KG1 (cell line): Measurements from ENCODE around the gene PCDHA11.
"Not testable (repeated sequence)": the region's sequence is repeated elsewhere in the genome, so short reads cannot be mapped to it uniquely, and the experiment has no call there.

Experiments used
- DNase-seq: peaks from one replicate; lab custom pipeline; 2025; lab: John Stamatoyannopoulos, UW

Gene PCDHA11

DNA sequence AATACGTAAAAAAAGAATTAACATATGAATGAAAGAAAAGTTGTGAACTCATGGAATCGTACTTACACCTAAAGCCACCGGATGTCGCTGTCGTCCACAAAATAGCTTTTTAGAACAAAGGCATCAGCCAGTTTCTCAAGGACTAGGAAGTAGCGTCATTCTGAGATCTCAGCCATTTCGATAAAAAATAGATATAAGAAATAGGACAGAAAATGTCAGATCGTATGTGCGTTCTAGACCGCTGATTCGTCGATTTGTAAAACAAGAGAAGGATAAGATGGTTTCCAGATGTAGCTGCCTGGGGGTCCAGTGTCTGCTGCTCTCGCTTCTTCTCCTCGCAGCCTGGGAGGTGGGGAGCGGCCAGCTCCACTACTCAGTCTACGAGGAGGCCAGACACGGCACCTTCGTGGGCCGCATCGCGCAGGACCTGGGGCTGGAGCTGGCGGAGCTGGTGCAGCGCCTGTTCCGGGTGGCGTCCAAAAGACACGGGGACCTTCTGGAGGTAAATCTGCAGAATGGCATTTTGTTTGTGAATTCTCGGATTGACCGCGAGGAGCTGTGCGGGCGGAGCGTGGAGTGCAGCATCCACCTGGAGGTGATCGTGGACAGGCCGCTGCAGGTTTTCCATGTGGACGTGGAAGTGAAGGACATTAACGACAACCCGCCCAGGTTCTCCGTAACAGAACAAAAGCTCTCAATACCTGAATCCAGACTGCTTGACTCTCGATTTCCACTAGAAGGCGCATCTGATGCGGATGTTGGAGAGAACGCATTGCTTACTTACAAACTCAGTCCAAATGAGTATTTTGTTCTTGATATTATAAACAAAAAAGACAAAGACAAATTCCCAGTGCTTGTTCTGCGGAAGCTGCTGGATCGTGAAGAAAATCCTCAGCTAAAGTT lies 12.7 kb upstream of the PCDHA11 start, which contains the start of gene PCDHA10:
PCDHA10 (plus strand) TSS at position 126 of the 903 bp plus-strand sequence; CDS start at position 278, 152 bp downstream.
- DNase-seq, result no peak

DNA sequence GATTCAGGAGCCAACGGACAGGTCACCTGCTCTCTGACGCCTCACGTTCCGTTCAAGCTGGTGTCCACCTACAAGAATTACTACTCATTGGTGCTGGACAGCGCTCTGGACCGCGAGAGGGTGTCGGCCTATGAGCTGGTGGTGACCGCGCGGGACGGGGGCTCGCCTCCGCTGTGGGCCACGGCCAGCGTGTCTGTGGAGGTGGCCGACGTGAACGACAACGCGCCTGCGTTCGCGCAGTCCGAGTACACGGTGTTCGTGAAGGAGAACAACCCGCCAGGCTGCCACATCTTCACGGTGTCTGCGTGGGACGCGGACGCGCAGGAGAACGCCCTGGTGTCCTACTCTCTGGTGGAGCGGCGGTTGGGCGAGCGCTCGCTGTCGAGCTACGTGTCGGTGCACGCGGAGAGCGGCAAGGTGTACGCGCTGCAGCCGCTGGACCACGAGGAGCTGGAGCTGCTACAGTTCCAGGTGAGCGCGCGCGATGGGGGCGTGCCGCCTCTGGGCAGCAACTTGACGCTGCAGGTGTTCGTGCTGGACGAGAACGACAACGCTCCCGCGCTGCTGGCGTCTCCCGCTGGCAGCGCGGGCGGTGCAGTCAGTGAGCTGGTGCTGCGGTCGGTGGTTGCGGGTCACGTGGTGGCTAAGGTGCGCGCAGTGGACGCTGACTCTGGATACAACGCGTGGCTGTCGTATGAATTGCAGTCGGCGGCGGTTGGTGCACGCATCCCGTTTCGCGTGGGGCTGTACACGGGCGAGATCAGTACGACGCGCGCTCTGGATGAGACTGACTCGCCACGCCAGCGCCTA lies 11.4 kb upstream of the PCDHA11 start:
- DNase-seq, result no peak

DNA sequence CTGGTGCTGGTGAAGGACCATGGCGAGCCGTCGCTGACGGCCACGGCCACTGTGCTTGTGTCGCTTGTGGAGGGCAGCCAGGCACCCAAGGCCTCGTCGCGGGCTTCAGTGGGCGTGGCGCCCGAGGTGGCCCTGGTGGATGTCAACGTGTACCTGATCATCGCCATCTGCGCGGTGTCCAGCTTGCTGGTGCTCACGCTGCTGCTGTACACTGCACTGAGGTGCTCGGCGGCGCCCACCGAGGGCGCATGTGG lies 10.8 kb upstream of the PCDHA11 start:
- DNase-seq, result no peak

DNA sequence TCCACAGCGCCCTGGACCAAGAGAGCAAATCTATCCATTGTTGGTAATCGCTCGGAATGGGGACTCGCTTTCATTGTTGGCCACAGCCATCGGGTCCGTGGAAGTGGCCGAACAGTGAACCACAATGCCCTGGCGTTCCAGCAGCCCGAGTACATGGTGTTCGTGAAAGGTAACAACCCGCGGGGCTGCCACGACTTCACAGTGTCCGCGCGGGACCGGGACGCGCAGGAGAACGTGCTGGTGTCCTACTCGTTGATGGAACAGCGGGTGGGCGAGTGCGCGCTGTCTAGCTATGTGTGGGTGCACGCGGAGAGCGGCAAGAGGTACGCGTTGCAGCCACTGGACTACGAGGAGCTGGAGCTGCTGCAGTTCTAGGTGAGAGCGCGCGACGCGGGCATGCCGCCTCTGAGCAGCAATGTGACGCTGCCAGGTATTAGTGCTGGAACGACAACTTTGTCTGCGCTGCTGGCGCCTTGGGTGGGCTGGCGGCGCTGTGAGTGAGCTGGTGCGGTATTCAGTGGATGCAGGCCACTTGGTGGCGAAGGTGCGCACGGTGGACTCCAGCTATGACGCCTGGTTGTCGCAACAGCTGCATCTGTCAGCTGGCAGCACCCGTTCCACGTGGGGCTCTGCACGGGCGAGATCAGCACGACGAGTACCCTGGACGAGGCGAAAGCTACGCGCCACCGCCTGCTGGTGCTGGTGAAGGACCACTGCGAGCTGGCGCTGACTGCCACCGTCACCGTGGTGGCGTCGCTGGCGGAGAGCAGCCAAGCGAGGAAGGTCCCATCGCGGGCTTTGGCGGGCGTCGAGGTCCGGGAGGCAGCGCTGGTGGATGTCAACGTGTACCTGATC lies 6.1 kb upstream of the PCDHA11 start:
- DNase-seq, result no peak

DNA sequence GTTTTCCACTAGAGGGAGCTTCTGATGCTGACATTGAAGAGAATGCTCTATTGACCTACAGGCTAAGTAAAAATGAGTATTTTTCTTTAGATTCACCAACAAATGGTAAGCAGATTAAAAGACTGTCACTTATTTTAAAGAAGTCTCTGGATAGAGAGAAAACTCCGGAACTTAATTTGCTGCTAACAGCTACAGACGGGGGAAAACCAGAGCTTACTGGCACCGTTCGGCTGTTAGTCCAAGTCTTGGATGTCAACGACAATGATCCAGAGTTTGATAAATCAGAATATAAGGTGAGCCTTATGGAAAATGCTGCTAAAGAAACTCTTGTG lies 764 bp downstream of the PCDHA11 start:
- DNase-seq, result no peak

DNA sequence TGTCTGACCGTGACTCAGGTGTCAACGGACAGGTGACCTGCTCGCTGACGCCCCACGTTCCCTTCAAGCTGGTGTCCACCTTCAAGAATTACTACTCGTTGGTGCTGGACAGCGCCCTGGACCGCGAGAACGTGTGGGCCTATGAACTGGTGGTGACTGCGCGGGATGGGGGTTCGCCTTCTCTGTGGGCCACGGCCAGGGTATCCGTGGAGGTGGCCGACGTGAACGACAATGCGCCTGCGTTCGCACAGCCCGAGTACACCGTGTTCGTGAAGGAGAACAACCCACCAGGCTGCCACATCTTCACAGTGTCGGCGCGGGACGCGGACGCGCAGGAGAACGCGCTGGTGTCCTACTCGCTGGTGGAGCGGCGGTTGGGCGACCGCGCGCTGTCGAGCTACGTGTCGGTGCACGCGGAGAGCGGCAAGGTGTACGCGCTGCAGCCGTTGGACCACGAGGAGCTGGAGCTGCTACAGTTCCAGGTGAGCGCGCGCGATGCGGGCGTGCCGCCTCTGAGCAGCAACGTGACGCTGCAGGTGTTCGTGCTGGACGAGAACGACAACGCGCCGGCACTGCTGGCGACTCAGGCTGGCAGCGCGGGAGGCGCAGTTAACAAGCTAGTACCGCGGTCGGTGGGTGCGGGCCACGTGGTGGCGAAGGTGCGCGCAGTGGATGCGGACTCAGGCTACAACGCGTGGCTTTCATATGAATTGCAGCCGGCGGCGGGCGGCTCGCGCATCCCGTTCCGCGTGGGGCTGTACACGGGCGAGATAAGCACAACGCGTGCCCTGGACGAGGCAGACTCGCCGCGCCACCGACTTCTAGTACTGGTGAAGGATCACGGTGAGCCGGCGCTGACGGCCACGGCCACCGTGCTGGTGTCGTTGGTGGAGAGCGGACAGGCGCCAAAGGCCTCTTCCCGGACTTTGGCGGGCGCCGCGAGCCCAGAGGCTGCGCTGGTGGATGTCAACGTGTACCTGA lies 1.8 kb downstream of the PCDHA11 start:
- DNase-seq, result no peak

DNA sequence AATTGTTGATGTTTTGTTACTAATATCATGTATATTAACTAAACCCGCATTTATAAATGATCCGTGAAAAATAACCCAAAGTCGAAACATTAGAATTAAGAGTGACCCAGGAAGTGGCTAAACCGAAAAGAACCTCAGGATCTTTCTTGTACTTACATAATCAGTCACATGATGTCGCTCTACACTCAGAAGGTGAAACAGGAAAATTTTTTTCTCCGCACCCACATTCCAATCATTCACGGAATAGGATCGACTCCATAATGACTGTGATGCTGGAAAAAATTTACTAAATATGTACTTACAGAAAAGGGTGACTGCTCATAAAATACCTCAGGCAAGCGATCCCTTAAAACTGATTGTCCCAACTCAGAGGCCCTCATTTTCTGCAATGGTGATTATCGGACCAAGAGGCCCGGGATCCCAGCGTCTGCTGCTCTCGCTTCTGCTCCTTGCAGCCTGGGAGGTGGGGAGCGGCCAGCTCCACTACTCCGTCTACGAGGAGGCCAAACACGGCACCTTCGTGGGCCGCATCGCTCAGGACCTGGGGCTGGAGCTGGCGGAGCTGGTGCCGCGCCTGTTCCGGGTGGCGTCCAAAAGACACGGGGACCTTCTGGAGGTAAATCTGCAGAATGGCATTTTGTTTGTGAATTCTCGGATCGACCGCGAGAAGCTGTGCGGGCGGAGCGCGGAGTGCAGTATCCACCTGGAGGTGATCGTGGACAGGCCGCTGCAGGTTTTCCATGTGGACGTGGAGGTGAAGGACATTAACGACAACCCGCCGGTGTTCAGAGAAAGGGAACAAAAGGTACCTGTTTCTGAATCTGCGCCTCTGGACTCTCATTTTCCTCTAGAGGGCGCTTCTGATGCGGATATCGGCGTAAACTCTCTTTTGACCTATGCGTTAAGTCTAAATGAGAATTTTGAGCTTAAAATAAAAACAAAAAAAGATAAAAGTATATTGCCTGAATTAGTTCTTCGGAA lies 6.6 kb downstream of the PCDHA11 start, which contains the start of gene PCDHA12:
PCDHA12 (plus strand) TSS at position 224 of the 981 bp plus-strand sequence; CDS start at position 389, 165 bp downstream.
- DNase-seq, result no peak

DNA sequence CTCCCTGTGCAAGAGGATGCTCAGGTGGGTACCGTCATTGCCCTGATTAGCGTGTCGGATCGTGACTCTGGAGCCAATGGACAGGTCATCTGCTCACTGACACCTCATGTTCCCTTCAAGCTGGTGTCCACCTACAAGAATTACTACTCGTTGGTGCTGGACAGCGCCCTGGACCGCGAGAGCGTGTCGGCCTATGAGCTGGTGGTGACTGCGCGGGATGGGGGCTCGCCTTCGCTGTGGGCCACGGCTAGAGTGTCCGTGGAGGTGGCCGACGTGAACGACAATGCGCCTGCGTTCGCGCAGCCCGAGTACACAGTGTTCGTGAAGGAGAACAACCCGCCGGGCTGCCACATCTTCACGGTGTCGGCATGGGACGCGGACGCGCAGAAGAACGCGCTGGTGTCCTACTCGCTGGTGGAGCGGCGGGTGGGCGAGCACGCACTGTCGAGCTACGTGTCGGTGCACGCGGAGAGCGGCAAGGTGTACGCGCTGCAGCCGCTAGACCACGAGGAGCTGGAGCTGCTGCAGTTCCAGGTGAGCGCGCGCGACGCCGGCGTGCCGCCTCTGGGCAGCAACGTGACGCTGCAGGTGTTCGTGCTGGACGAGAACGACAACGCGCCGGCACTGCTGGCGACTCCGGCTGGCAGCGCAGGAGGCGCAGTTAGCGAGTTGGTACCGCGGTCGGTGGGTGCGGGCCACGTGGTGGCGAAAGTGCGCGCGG lies 7.9 kb downstream of the PCDHA11 start:
- not testable (repeated sequence) for DNase-seq

DNA sequence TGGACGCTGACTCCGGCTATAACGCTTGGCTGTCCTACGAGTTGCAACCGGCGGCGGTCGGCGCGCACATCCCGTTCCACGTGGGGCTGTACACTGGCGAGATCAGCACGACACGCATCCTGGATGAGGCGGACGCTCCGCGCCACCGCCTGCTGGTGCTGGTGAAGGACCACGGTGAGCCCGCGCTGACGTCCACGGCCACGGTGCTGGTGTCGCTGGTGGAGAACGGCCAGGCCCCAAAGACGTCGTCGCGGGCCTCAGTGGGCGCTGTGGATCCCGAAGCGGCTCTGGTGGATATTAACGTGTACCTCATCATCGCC lies 8.5 kb downstream of the PCDHA11 start:
- no peak for DNase-seq

DNA sequence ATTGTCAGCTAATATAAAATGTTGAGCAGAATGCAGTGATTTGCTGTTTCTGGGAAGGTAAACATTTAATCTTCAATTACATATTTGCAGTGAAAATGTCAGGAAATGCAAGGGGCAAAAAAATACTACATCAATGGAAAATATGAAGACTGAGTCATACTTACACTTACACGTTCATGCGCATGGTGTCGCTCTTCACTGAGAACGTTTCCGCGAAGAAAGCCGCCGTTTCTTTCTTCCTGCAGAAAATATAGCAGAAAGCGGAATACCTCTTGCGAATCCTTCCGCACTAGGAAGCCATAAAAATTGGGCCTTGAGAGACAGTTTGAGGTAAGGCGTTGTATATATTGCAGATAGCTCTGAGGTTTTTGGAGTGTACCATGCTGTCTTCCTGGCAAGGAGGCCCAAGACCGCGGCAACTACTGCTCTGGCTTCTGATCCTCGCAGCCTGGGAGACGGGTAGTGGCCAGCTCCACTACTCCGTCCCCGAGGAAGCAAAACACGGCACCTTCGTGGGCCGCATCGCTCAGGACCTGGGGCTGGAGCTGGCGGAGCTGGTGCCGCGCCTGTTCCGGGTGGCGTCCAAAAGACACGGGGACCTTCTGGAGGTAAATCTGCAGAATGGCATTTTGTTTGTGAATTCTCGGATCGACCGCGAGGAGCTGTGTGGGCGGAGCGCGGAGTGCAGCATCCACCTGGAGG lies 13.3 kb downstream of the PCDHA11 start, which contains the start of gene PCDHA13:
PCDHA13 (plus strand) TSS at position 236 of the 702 bp plus-strand sequence; CDS start at position 381, 145 bp downstream.
- DNase-seq, result no peak

DNA sequence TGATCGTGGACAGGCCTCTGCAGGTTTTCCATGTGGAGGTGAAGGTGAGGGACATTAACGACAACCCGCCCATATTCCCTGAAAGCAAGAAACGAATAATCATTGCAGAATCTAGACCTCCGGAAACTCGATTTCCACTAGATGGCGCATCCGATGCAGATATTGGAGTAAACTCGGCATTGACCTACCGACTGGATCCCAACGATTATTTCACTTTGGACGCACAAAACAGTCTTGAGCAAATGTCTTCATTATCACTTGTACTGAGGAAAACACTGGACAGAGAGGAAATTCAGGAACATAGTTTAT lies 13.8 kb downstream of the PCDHA11 start:
- no peak for DNase-seq

DNA sequence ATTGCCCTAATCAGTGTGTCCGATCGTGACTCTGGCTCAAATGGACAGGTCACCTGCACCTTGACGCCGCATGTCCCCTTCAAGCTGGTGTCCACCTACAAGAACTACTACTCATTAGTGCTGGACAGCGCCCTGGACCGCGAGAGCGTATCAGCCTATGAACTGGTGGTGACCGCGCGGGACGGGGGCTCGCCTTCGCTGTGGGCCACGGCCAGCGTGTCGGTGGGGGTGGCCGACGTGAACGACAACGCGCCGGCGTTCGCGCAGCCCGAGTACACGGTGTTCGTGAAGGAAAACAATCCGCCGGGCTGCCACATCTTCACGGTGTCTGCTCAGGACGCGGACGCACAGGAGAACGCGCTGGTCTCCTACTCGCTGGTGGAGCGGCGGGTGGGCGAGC lies 14.6 kb downstream of the PCDHA11 start:
- no peak for DNase-seq

DNA sequence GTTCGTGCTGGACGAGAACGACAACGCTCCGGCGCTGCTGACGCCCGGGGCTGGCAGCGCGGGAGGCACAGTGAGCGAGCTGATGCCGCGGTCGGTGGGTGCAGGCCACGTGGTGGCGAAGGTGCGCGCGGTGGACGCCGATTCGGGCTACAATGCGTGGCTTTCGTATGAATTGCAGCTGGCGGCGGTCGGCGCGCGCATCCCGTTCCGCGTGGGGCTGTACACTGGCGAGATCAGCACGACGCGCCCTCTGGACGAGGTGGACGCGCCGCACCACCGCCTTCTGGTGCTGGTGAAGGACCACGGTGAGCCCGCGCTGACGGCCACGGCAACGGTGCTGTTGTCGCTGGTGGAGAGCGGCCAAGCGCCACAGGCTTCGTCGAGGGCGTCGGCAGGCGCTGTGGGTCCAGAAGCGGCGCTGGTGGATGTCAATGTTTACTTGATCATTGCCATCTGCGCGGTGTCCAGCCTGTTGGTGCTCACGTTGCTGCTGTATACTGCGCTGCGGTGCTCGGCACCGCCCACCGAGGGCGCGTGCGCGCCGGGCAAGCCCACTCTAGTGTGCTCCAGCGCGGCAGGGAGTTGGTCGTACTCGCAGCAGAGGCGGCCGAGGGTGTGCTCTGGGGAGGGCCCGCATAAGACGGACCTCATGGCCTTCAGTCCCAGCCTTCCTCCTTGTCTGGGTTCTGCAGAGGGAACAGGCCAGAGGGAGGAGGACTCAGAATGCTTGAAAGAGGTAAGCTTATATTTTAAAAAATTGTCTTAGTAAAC lies 15.4 kb downstream of the PCDHA11 start:
- no peak for DNase-seq

DNA sequence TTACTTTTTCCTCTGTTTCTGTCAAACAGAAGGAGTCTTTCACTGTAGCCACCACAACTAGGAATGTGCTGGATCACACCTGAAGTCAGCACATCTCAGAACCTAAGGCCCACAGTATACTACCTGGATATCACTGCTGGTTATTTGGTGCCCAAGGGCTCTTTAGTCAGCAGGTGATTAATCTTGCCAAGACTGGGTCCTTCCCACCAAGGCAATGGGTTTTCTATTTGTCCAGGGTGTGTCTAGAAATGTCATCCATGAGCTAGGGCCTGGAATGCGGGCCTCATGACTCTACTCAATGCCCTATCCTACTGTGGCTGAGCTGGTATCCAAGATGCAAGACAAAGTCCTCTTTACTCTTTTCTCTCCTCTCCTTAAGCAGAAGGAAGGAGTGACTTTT lies 47.6 kb downstream of the PCDHA11 start:
- DNase-seq, result no peak
